Uterus (tissue), 2 donors: ENCODE measurements around the gene GRSF1.

Experiments used
- POLR2A ChIP-seq, 2 donors: fragments of 450-650 bp; IDR thresholded peaks; one replicate each; pipeline ENCODE4 v1.6.1; 2016; ENCODE audit warnings: antibody characterized with exemption in 2 of 2, mild to moderate bottlenecking in 1 of 2, moderate library complexity in 1 of 2
- TF ChIP-seq, protein P1 (sequence below), 4 experiments: fragments of 200-600 bp in 2 of 4; fragments of 450-650 bp in 2 of 4; sonication (generic) in 2 of 4; IDR thresholded peaks; one replicate each; pipeline ENCODE4 v1.5.1; 2016 to 2019; ENCODE audit warnings: antibody characterized with exemption in 4 of 4, mild to moderate bottlenecking in 2 of 4, moderate library complexity in 1 of 4

DNA sequence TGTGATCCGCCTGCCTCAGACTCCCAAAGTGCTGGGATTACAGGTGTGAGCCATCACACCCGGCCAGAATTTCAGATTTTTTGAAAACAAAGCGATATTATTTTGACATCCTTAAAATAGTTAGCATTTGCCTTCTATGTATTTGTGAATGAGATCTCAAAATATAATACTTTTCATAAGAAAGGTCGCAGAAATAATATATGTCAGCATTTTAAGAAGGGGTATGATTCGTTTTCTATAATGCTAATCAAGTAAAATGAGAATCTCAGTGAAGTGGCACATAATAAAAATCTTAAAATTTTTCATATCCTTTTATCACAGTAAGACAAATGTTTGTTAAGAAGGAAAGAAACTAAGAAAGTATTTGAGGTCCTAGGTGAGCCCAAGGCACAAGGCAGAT, 52.2 kb downstream of the GRSF1 start:
- TF ChIP-seq, protein P1, sequence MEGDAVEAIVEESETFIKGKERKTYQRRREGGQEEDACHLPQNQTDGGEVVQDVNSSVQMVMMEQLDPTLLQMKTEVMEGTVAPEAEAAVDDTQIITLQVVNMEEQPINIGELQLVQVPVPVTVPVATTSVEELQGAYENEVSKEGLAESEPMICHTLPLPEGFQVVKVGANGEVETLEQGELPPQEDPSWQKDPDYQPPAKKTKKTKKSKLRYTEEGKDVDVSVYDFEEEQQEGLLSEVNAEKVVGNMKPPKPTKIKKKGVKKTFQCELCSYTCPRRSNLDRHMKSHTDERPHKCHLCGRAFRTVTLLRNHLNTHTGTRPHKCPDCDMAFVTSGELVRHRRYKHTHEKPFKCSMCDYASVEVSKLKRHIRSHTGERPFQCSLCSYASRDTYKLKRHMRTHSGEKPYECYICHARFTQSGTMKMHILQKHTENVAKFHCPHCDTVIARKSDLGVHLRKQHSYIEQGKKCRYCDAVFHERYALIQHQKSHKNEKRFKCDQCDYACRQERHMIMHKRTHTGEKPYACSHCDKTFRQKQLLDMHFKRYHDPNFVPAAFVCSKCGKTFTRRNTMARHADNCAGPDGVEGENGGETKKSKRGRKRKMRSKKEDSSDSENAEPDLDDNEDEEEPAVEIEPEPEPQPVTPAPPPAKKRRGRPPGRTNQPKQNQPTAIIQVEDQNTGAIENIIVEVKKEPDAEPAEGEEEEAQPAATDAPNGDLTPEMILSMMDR (IDR thresholded peaks at IDR 0.05), result no peak
- TF ChIP-seq POLR2A (IDR thresholded peaks at IDR 0.05), result no peak
